Dermis microvascular lymphatic vessel endothelial cell (primary cell): ENCODE data around the gene TMPRSS2. TPM values are rescaled to one million over a fixed set of nuclear protein-coding genes. Genes with fewer than 3 reads are reported as not detected.
"Not testable (repeated sequence)": the region's sequence is repeated elsewhere in the genome, so short reads cannot be mapped to it uniquely, and the experiment has no call there.

ENCODE experiments used
- DNase-seq, 2 donors: peaks; one replicate each; pipeline versions ENCODE4 v3.0.0 to v3.0.0-alpha.2; 2010; ENCODE audit warnings: low read depth in 2 of 2
- total RNA-seq: library from RNA; depleted of rRNA; stranded (reverse); fragments of >200 nt; gene quantifications from 2 replicates; pipeline ENCODE4 v1.2.1, GENCODE V29; 2014

The TMPRSS2 gene
- total RNA-seq, 1 donor from 2014 or later: not detected

- DNase-seq: no peak
These were observed 81.1 kb downstream of the TMPRSS2 start for GRCh38 chr21:41426676-41427404.

GRCh38 chr21:41425954-41426675 is 81.8 kb downstream of the TMPRSS2 start, which contains the start of gene MX1:
MX1 (plus strand) TSS chr21:41426239; CDS start chr21:41432071, 5,832 bp downstream.
- peak in 1 of 2 donors; percentile 31 for DNase-seq

GRCh38 chr21:41425588-41425953 is 82.4 kb downstream of the TMPRSS2 start:
- DNase-seq: no peak

GRCh38 chr21:41423305-41423636 is 84.7 kb downstream of the TMPRSS2 start:
- DNase-seq: not testable (repeated sequence)

GRCh38 chr21:41422546-41423304 is 85.2 kb downstream of the TMPRSS2 start:
- DNase-seq: no peak

GRCh38 chr21:41420998-41421397 is 87.0 kb downstream of the TMPRSS2 start:
- not testable (repeated sequence) for DNase-seq

- DNase-seq: peak; percentile 58 to 78
These were observed 87.8 kb downstream of the TMPRSS2 start for GRCh38 chr21:41419921-41420862.

- DNase-seq: no peak
These were observed 88.8 kb downstream of the TMPRSS2 start for GRCh38 chr21:41418956-41419680.

- no peak for DNase-seq
These were observed 89.6 kb downstream of the TMPRSS2 start for GRCh38 chr21:41418393-41418792.

- DNase-seq: not testable (repeated sequence)
These were observed 90.5 kb downstream of the TMPRSS2 start for GRCh38 chr21:41417505-41417904.

Other genes starting within 250 kb of the TMPRSS2 start
- not detected in 2 replicates for gene FAM3B, start 191.4 kb downstream of the TMPRSS2 start, total RNA-seq
- 0.39 and 0.51 TPM in 2 replicates for gene MX2, start 146.1 kb downstream of the TMPRSS2 start, total RNA-seq
- gene MX1, start 81.9 kb downstream of the TMPRSS2 start, total RNA-seq: 3.5 and 6.7 TPM in 2 replicates